A549 (cell line): ENCODE data around the gene FHIT.

ENCODE experiments used
- CTCF ChIP-seq: fragments of >200 bp; sonication (Bioruptor Twin); formaldehyde crosslinking; IDR thresholded peaks from 3 replicates; pipeline ENCODE4 v1.5.1; 2016
- EHMT2 ChIP-seq: fragments of 200-600 bp; sonication (generic); IDR thresholded peaks from 2 replicates; pipeline ENCODE4 v1.6.1; 2016; ENCODE audit warnings: antibody characterized with exemption, low read depth, mild to moderate bottlenecking, moderate library complexity
- JUN ChIP-seq, 2 experiments: fragments of >200 bp; sonication (Bioruptor Twin); formaldehyde crosslinking; IDR thresholded peaks; 2 replicates in 1 of 2; 3 replicates in 1 of 2; pipeline ENCODE4 v1.6.1; 2016 to 2017
- PHF8 ChIP-seq: fragments of 200-600 bp; sonication (generic); IDR thresholded peaks from 2 replicates; pipeline ENCODE4 v1.6.1; 2016; ENCODE audit warnings: low read depth, mild to moderate bottlenecking, antibody characterized with exemption, moderate library complexity, borderline replicate concordance
- POLR2A ChIP-seq: IDR thresholded peaks from 2 replicates; pipeline ENCODE4 v1.6.1; 2012; ENCODE audit warnings: mild to moderate bottlenecking, low read length
- RNF2 ChIP-seq: fragments of 200-600 bp; sonication (generic); IDR thresholded peaks from 2 replicates; pipeline ENCODE4 v1.6.1; 2016; ENCODE audit warnings: low read depth, mild to moderate bottlenecking, antibody characterized with exemption, moderate library complexity, borderline replicate concordance
- ZSCAN20 ChIP-seq: fragments of 250-450 bp; sonication (Bioruptor Pico); IDR thresholded peaks from 2 replicates; pipeline ENCODE4 v1.8.0; 2022; ENCODE audit warnings: mild to moderate bottlenecking, moderate library complexity

GRCh38 chr3:60364475-60364874, 886.8 kb downstream of the FHIT start:
- TF ChIP-seq ZSCAN20 (CRISPR knock-in tag) (no peak), CTCF (no peak), POLR2A (no peak), JUN (IDR thresholded peaks at IDR 0.05) (no peak), EHMT2 (no peak), PHF8 (no peak), RNF2 (no peak)
